BJ (cell line): ENCODE data around the gene NECTIN1. TPM values are rescaled to one million over a fixed set of nuclear protein-coding genes. Genes with fewer than 3 reads are reported as not detected.

ENCODE experiments used
- CTCF ChIA-PET: fragments of 350-600 bp; formaldehyde crosslinking; extraction: SDS; loops from one replicate; lab custom pipeline; 2021; ENCODE audit warnings: antibody characterized with exemption, inconsistent platforms; lab: Yijun Ruan, JAX
- POLR2A ChIA-PET: fragments of 300-600 bp; sonication (Branson Sonifier 250); formaldehyde crosslinking; extraction: SDS; loops from one replicate; lab custom pipeline; 2021; ENCODE audit warnings: antibody characterized with exemption; lab: Charles Lee
- DNase-seq: peaks from one replicate; pipeline ENCODE4 v3.0.0-alpha.2; 2011; ENCODE audit warnings: low read depth
- H3K27me3 ChIP-seq: 2 replicates; pipeline ENCODE4 v1.6.0; 2011; ENCODE audit warnings: low read length; ENCODE audit not compliant: control insufficient read depth, insufficient read depth
- H3K36me3 ChIP-seq: 2 replicates; pipeline ENCODE4 v1.5.1; 2011; ENCODE audit warnings: low read length; ENCODE audit not compliant: control insufficient read depth, insufficient read depth
- H3K4me3 ChIP-seq: 2 replicates; pipeline ENCODE4 v1.5.1; 2011; ENCODE audit warnings: low read depth, mild to moderate bottlenecking, control low read depth, low read length
- CTCF ChIP-seq: IDR thresholded peaks from 2 replicates; pipeline ENCODE4 v1.5.1; 2011; ENCODE audit warnings: low read depth, mild to moderate bottlenecking, control low read depth, inconsistent platforms, low read length, moderate library complexity; ENCODE audit not compliant: insufficient read depth
- polyA plus RNA-seq: library from polyadenylated mRNA; depleted of rRNA; stranded (reverse); fragments of >200 nt; gene quantifications from 2 replicates; pipeline ENCODE4 v1.2.3, GENCODE V29; 2011

NECTIN1 gene
- polyA plus RNA-seq, 1 experiment, result 3.0 TPM

GRCh38 chr11:119738059-119738439 is 9.0 kb upstream of the NECTIN1 start:
- TF ChIP-seq CTCF, result no peak
- POLR2A ChIA-PET, result no interaction called here
- no peak overlapping the region for H3K4me3 ChIP-seq
- peaks cover 26% of the 10 kb centered on the region for H3K27me3 ChIP-seq
- CTCF ChIA-PET, result interaction anchor here (3.8 kb wide), 1 partner anchor 8 kb away, joined by 42 read pairs; the partner anchor contains the start of gene NECTIN1
- no peaks in the 10 kb centered on the region for H3K36me3 ChIP-seq
- no peak for DNase-seq

GRCh38 chr11:119737366-119738058 is 8.5 kb upstream of the NECTIN1 start:
- POLR2A ChIA-PET, result no interaction called here
- Histone ChIP-seq H3K27me3 (peaks cover 22% of the 10 kb centered on the region), H3K36me3 (no peaks in the 10 kb centered on the region), H3K4me3 (no peak overlapping the region)
- CTCF ChIA-PET, result no interaction called here
- no peak for TF ChIP-seq CTCF
- no peak for DNase-seq

GRCh38 chr11:119734788-119735187 is 5.8 kb upstream of the NECTIN1 start:
- DNase-seq, result no peak
- no peak for TF ChIP-seq CTCF
- Histone ChIP-seq H3K4me3 (no peak overlapping the region), H3K36me3 (no peaks in the 10 kb centered on the region), H3K27me3 (peaks cover 13% of the 10 kb centered on the region)
- POLR2A ChIA-PET, result no interaction called here
- CTCF ChIA-PET, result no interaction called here

- no peaks in the 10 kb centered on the region for H3K27me3 ChIP-seq
- DNase-seq, result no peak
- POLR2A ChIA-PET, result no interaction called here
- no peaks in the 10 kb centered on the region for H3K36me3 ChIP-seq
- TF ChIP-seq CTCF, result no peak
- H3K4me3 ChIP-seq, result no peak overlapping the region
- CTCF ChIA-PET, result interaction anchor here (0.5 to 4.1 kb wide), 4 partner anchors 9 to 66 kb away, joined by 3 to 42 read pairs (median 20); no protein-coding TSS in a partner anchor
Measured at GRCh38 chr11:119730789-119731386, 1.9 kb upstream of the NECTIN1 start.

- POLR2A ChIA-PET, result no interaction called here
- CTCF ChIA-PET, result interaction anchor here (0.5 to 4.1 kb wide), 39 partner anchors 10 to 1891 kb away, joined by 3 to 42 read pairs (median 6); no protein-coding TSS in a partner anchor
- DNase-seq, result peak; percentile 30
- H3K36me3 ChIP-seq, result no peaks in the 10 kb centered on the region
- peak overlapping the region; percentile 58 for H3K4me3 ChIP-seq
- no peaks in the 10 kb centered on the region for H3K27me3 ChIP-seq
- TF ChIP-seq CTCF, result peak; percentile 10; the same call in 1 of the 2 replicates
Measured at GRCh38 chr11:119729951-119730613, 1.1 kb upstream of the NECTIN1 start.
